Bronchial epithelial cell (primary cell): Measurements from ENCODE around the gene ANKRD44. TPM values are rescaled to one million over a fixed set of nuclear protein-coding genes. Genes with fewer than 3 reads are reported as not detected.

Source experiments
- DNase-seq: peaks from one replicate; pipeline ENCODE4 v3.0.0-alpha.2; 2010; ENCODE audit warnings: low read depth
- FAIRE-seq: peaks from 2 replicates; lab custom pipeline; 2011; peaks lifted over from hg19 to GRCh38; lab: Jason Lieb, UNC
- H3K27me3 ChIP-seq: 2 replicates; pipeline ENCODE4 v1.5.1; 2011; ENCODE audit warnings: low read length; ENCODE audit not compliant: control insufficient read depth, insufficient read depth
- H3K36me3 ChIP-seq: 2 replicates; pipeline ENCODE4 v1.5.1; 2011; ENCODE audit warnings: low read length; ENCODE audit not compliant: control insufficient read depth, insufficient read depth
- H3K4me3 ChIP-seq: 2 replicates; pipeline ENCODE4 v1.5.1; 2011; ENCODE audit warnings: mild to moderate bottlenecking, low read depth, low read length, control low read depth
- total RNA-seq: library from RNA; depleted of rRNA; stranded (reverse); fragments of >200 nt; gene quantifications from 2 replicates; pipeline ENCODE4 v1.2.1, GENCODE V29; 2014
- TF ChIP-seq, protein P1 (sequence below): IDR thresholded peaks from 2 replicates; pipeline ENCODE4 v1.5.1; 2011; ENCODE audit warnings: mild to moderate bottlenecking, moderate library complexity, low read length, control low read depth, inconsistent platforms; ENCODE audit not compliant: insufficient read depth, severe bottlenecking

Gene ANKRD44
- total RNA-seq, 1 donor from 2014 or later, result 0.26 TPM

DNA sequence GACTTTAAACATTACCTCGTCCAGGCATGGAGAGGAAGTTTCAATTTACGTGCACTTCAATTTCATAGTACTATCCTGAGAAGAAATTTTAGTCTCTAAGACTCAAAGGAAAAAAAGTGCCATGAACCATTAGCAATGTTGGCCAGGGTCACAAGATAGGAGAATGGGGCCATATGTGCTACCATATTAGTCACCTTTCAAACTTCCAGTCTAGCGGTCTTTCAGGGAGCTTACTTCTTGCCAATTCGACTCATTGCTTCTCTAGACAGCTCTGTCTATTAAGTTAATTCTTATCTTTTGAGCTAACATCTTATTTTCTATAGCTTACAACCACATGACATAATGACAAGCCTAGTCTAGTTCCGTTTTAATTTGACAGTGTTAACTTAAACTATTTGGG is 129.1 kb downstream of the ANKRD44 start:
- DNase-seq (no peak), FAIRE-seq (no peak)
- TF ChIP-seq, protein P1, sequence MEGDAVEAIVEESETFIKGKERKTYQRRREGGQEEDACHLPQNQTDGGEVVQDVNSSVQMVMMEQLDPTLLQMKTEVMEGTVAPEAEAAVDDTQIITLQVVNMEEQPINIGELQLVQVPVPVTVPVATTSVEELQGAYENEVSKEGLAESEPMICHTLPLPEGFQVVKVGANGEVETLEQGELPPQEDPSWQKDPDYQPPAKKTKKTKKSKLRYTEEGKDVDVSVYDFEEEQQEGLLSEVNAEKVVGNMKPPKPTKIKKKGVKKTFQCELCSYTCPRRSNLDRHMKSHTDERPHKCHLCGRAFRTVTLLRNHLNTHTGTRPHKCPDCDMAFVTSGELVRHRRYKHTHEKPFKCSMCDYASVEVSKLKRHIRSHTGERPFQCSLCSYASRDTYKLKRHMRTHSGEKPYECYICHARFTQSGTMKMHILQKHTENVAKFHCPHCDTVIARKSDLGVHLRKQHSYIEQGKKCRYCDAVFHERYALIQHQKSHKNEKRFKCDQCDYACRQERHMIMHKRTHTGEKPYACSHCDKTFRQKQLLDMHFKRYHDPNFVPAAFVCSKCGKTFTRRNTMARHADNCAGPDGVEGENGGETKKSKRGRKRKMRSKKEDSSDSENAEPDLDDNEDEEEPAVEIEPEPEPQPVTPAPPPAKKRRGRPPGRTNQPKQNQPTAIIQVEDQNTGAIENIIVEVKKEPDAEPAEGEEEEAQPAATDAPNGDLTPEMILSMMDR, result no peak
- H3K27me3 ChIP-seq, result no peaks in the 10 kb centered on the region
- no peaks in the 10 kb centered on the region for H3K36me3 ChIP-seq
- no peak overlapping the region for H3K4me3 ChIP-seq

- TF ChIP-seq, protein P1, result no peak
- DNase-seq, result no peak
- FAIRE-seq, result no peak
Observed at GRCh38 chr2:197179744-197180498, 130.7 kb downstream of the ANKRD44 start.

GRCh38 chr2:197176522-197176921 is 134.1 kb downstream of the ANKRD44 start:
- TF ChIP-seq, protein P1, result no peak
- no peak for FAIRE-seq

More at GRCh38 chr2:197179744-197180498, 130.7 kb downstream of the ANKRD44 start:
- Histone ChIP-seq H3K27me3 (no peaks in the 10 kb centered on the region), H3K4me3 (no peak overlapping the region), H3K36me3 (no peaks in the 10 kb centered on the region)

GRCh38 chr2:197174539-197175094 is 136.0 kb downstream of the ANKRD44 start:
- DNase-seq (no peak), FAIRE-seq (no peak)
- no peaks in the 10 kb centered on the region for H3K27me3 ChIP-seq
- no peaks in the 10 kb centered on the region for H3K36me3 ChIP-seq
- TF ChIP-seq, protein P1, result no peak
- no peak overlapping the region for H3K4me3 ChIP-seq

More at GRCh38 chr2:197176522-197176921, 134.1 kb downstream of the ANKRD44 start:
- H3K27me3 ChIP-seq, result no peaks in the 10 kb centered on the region
- no peak for DNase-seq
- no peaks in the 10 kb centered on the region for H3K36me3 ChIP-seq
- H3K4me3 ChIP-seq, result no peak overlapping the region

GRCh38 chr2:197171582-197171981 is 139.0 kb downstream of the ANKRD44 start:
- TF ChIP-seq, protein P1, result no peak
- DNase-seq, result no peak
- H3K27me3 ChIP-seq, result no peaks in the 10 kb centered on the region
- FAIRE-seq, result no peak
- no peak overlapping the region for H3K4me3 ChIP-seq
- no peaks in the 10 kb centered on the region for H3K36me3 ChIP-seq
